KG1 (cell line): Measurements from ENCODE around the gene GDPD5.

ENCODE experiments used
- DNase-seq: peaks from one replicate; lab custom pipeline; 2025; lab: John Stamatoyannopoulos, UW

Gene GDPD5

DNA sequence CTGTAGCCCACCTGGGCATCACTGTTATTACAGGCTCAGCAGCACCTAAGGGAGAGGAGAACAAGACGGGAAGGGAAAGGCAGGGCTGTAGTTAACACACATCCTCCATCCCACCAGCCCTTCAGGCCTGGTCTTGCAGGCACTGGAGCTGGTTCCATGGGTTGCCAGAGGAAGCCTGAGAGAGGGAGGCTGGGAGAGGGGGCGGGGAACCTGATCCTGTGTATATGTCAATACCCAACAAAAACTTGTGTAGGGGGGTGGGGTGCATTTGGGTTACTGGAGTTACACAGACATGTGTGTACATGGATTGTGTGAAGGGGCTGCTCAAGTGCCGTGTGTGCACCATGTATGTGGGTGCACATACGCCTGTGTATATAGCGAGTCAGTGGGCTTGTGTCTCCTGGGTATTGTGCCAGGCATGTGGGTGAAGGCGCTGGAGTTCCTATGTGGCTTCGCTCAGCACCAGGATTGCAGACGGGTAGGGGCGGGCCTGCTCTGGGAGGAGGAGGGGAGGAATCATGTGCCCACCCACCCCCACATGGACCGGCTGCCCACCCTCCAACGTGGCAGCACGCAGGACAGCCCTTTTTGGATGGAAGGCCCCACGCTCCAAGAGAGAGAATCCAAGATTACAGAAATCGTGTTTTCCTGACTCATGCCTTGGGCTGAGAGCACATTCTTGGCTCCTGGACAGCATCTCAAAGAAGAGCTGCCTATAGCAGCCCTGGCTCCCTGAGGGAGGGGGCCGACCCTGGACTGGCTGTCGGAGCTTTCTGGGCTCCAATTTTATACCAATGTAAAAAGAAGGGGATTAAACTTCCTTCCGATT is 32.1 kb upstream of the GDPD5 start:
- DNase-seq: no peak

GRCh38 chr11:75556275-75556674 is 30.5 kb upstream of the GDPD5 start:
- no peak for DNase-seq

- no peak for DNase-seq
Measured at GRCh38 chr11:75555079-75555811, 29.5 kb upstream of the GDPD5 start.

DNA sequence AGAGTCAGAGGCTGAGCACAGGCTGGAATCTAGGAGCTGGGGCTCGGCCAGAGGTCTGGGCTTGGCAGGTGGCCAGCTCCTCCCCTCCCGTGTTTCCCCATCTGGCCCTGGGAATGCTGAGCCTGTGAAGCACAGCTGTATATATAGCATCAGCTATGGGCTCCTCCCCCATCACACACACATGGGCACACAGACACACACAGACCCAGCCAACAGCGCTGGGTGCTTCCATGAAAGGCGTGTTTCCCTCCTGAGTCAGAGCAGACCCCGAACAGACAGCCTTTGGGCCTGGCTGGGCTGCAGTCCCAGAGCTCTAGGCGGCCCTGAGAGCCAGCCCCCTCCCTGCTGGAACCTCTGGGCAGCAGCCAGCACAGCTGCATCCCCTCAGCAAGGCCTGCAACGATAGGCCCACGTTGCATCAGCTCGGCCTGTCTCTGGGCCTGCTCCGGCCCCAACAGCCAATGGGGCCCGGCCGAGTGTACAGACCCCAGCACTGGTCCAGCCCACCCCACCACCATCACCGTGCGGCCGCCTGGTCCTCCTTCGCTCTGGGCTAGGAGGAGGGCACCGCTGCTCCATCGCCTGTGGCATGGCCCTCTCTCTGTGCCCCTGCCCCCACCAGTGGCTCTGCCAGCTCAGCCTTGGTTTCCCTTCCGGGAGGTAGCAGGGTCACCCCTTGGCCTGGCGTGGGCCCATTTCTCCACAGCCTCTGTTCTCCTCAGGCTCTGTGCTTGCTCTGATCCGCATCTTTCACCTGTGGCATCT is 28.7 kb upstream of the GDPD5 start:
- DNase-seq: no peak

DNA sequence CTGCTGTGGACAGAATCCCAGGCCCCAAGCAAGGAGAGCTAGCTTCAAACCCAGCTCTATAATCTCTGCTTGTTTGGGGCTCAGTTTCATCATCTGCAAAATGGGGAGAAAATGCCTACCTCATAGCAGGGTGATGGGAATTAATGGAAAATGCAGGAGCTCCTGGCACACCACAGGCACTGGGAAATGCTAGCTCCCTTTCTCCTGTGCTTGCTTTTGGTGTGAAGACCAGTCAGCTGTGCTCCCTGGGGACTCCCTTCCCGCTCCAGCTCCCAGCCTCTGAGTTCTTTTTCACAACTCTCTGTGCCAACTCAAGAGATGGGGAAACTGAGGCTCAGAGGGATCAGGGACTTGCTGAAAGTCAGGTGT is 28.1 kb upstream of the GDPD5 start:
- DNase-seq: no peak

GRCh38 chr11:75553182-75553581 is 27.4 kb upstream of the GDPD5 start:
- DNase-seq: no peak

DNA sequence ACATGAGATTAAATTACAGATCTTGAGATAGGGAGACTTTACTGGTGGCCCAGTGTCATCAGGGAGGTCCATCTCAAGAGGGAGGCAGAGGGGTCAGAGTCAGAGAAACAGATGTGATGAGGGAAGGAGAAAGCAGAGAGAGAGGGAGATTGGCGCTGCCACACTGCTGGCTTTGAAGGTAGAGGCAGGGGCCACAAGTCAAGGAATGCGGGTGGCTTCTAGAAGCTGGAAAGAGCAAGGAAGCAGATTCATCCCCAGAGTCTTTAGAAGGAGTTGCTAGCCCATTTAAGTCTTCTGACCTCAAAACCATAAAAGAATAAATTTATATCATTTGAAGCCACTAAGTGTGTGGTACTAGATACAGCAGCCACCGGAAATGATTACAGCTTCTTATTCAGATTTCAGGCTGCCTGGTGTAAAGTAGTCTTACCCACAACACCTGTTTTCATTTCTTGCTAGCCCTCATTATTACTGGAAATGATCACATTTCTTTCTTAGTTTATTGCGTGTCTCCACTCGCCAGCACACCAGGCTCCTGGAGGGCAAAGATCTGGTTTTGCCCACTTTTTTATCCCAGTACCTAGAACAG is 23.7 kb upstream of the GDPD5 start:
- DNase-seq: no peak

GRCh38 chr11:75548595-75549272 is 23.0 kb upstream of the GDPD5 start:
- no peak for DNase-seq

GRCh38 chr11:75547617-75548058 is 21.9 kb upstream of the GDPD5 start:
- no peak for DNase-seq

DNA sequence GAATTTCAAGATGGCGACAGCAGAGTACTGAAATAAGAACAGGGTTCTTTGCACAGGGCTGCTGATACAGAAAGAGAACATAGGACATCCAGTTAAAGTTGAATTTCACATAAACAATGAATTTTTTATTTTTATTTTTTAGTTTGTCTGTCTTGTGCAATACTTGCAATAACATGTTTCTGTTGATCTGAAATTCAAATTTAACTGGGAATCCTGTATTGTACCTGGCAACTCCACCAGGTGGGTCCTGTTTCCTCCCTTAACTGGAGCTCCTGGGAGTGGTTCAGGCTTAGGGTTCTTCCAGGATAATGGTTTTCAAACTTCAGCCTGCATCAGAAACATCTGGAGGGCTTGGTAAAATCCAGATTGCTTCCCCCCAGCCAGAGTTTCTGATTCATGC is 21.4 kb upstream of the GDPD5 start:
- no peak for DNase-seq

DNA sequence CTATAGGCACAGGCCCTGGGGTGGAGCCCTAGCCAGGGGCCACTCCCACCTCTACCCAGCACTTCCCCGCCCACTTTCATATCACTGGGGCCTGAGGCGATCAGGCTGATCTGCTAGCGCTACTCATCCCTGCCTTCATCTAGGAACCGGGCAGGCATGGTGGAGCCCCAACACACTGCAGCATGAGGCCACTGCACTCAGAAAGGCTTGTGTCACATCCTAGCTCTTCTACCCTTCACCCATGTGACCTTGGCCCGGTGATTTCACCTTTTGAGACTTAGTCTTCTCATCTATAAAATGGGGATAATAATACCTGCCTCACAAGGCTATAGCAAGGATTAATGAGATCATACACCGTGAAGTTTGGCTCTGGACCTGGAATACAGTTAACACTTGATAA is 18.1 kb upstream of the GDPD5 start:
- no peak for DNase-seq

- DNase-seq: no peak
Measured at GRCh38 chr11:75542088-75542438, 16.3 kb upstream of the GDPD5 start.

- DNase-seq: no peak
Measured at GRCh38 chr11:75541193-75542087, 15.7 kb upstream of the GDPD5 start.

- DNase-seq: no peak
Measured at GRCh38 chr11:75539459-75540334, 14.0 kb upstream of the GDPD5 start.

GRCh38 chr11:75538150-75538942 is 12.6 kb upstream of the GDPD5 start:
- DNase-seq: no peak

DNA sequence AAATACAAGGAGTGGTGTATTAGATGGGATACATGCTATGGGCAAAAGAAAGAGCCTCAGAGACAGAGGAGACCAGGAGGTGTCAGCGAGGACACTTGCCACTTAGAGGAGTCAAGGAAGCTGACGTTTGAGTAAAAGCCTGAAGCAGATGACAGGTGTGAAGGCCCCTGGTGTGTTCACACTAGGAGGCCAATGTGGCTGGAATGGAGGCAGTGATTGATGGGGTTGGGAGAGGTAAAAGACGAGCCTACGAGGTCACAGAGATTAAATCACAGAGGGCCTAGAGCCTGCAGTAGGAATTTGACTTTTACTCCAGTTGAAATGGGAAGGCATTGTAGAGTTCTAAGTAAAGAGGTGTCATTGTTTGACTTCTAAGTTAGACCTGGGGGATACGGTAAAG is 12.0 kb upstream of the GDPD5 start:
- no peak for DNase-seq

GRCh38 chr11:75536786-75537641 is 11.3 kb upstream of the GDPD5 start:
- DNase-seq: no peak

DNA sequence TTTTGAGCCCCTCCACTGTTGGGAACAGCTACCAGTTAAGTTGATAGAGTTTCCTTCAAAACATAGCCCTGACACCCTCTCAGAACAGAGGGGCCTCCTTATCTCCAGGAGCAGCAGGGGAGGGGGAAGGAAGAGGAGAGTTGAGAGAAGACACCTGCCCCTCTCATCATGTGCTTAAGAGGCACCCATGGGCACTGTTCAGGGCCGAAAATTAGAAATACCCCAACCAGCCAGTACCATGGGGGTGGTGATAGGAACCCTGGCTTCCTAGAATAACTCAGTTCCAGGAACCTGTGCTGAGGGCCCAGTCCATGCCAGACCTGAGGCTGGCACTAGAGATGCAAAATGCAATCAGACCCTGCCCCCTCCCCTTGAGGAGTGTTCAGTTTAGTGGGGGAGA is 9.3 kb upstream of the GDPD5 start:
- no peak for DNase-seq
